ENCODE measurements around the gene ZNF17. TPM values are rescaled to one million over a fixed set of nuclear protein-coding genes. Genes with fewer than 3 reads are reported as not detected.

Gene ZNF17
- total RNA-seq, result 1 to 10 TPM; 5.6 to 8.4 TPM

GRCh38 chr19:57410877-57411671, at the start of gene ZNF17:
Gene ZNF17, plus strand, starts transcription at chr19:57411161. Its CDS starts 2,455 bp downstream, at chr19:57413616.
- peaks cover 19% of the 10 kb centered on the region for H3K36me3 ChIP-seq
- TF ChIP-seq CTCF (IDR thresholded peaks at IDR 0.05), result no peak
- peak; percentile 94 for DNase-seq (ENCODE audit: low spot score)
- peaks cover 0 to 23% of the 10 kb centered on the region in 2 donors for H3K4me1 ChIP-seq
- no peaks in the 10 kb centered on the region for H3K27me3 ChIP-seq
- peak within 1 kb of the TSS; percentile 61 to 91 for H3K4me3 ChIP-seq
- H3K27ac ChIP-seq, result peak within 1 kb of the TSS; percentile 8 to 83
- H3K9me3 ChIP-seq, result no peaks in the 10 kb centered on the region

- no peaks in the 10 kb centered on the region for H3K27me3 ChIP-seq
- peaks cover 17% of the 10 kb centered on the region for H3K36me3 ChIP-seq
- H3K4me1 ChIP-seq, result peaks cover 0 to 22% of the 10 kb centered on the region in 2 donors
- DNase-seq (ENCODE audit: low spot score), result no peak
- peak overlapping the region; percentile 98 to 99 for H3K27ac ChIP-seq
- H3K9me3 ChIP-seq, result peaks cover 0 to 22% of the 10 kb centered on the region in 2 donors
- TF ChIP-seq CTCF (IDR thresholded peaks at IDR 0.05), result no peak
- H3K4me3 ChIP-seq, result peak overlapping the region in 1 of 2 donors; percentile 90
Measured at GRCh38 chr19:57362419-57362818, 48.5 kb upstream of the ZNF17 start.

GRCh38 chr19:57362997-57363687, 47.8 kb upstream of the ZNF17 start, which contains the start of the genes TRAPPC2B and ZNF547:
Gene TRAPPC2B, plus strand, starts transcription at chr19:57363551. Its CDS starts 1,283 bp downstream, at chr19:57364834.
Gene ZNF547, plus strand, starts transcription at chr19:57363551. Its CDS starts 5,005 bp downstream, at chr19:57368556.
- peaks cover 10% of the 10 kb centered on the region for H3K36me3 ChIP-seq
- no peaks in the 10 kb centered on the region for H3K27me3 ChIP-seq
- peak within 1 kb of the TSS; percentile 98 to 99 for H3K27ac ChIP-seq
- peaks cover 0 to 22% of the 10 kb centered on the region in 2 donors for H3K4me1 ChIP-seq
- peak within 1 kb of the TSS; percentile 90 to 97 for H3K4me3 ChIP-seq
- peaks cover 0 to 14% of the 10 kb centered on the region in 2 donors for H3K9me3 ChIP-seq
- TF ChIP-seq CTCF (IDR thresholded peaks at IDR 0.05), result no peak
- DNase-seq (ENCODE audit: low spot score), result peak; percentile 100

GRCh38 chr19:57363688-57364181, 47.2 kb upstream of the ZNF17 start:
- no peak for DNase-seq (ENCODE audit: low spot score)
- peak overlapping the region; percentile 90 to 97 for H3K4me3 ChIP-seq
- no peaks in the 10 kb centered on the region for H3K27me3 ChIP-seq
- peak overlapping the region; percentile 98 to 99 for H3K27ac ChIP-seq
- H3K36me3 ChIP-seq, result peaks cover 4% of the 10 kb centered on the region
- peaks cover 0 to 22% of the 10 kb centered on the region in 2 donors for H3K4me1 ChIP-seq
- no peak for TF ChIP-seq CTCF (IDR thresholded peaks at IDR 0.05)
- peaks cover 0 to 10% of the 10 kb centered on the region in 2 donors for H3K9me3 ChIP-seq

- H3K36me3 ChIP-seq, result peaks cover 2% of the 10 kb centered on the region
- TF ChIP-seq CTCF (IDR thresholded peaks at IDR 0.05), result no peak
- peaks cover 0 to 22% of the 10 kb centered on the region in 2 donors for H3K4me1 ChIP-seq
- no peaks in the 10 kb centered on the region for H3K9me3 ChIP-seq
- H3K4me3 ChIP-seq, result no peak overlapping the region
- no peaks in the 10 kb centered on the region for H3K27me3 ChIP-seq
- H3K27ac ChIP-seq, result no peak overlapping the region
- no peak for DNase-seq (ENCODE audit: low spot score)
Measured at GRCh38 chr19:57366776-57367175, 44.2 kb upstream of the ZNF17 start.
